AG10803 (cell line): ENCODE results near the gene SPSB1.

Experiments used
- DNase-seq: peaks from one replicate; pipeline ENCODE4 v3.0.0; 2010; ENCODE audit warnings: low read depth
- H3K4me3 ChIP-seq: 2 replicates; pipeline ENCODE4 v1.5.1; 2011; ENCODE audit warnings: mild to moderate bottlenecking, low read length, control low read depth
- CTCF ChIP-seq: conservative IDR thresholded peaks from 2 replicates; pipeline ENCODE4 v1.5.1; 2011; ENCODE audit warnings: mild to moderate bottlenecking, low read length, control low read depth, inconsistent platforms

SPSB1 gene

GRCh38 chr1:9373619-9374018 is 80.9 kb downstream of the SPSB1 start:
- no peak for TF ChIP-seq CTCF
- H3K4me3 ChIP-seq = no peak overlapping the region
- no peak for DNase-seq

- no peak for TF ChIP-seq CTCF
- no peak for DNase-seq
- no peak overlapping the region for H3K4me3 ChIP-seq
Observed at GRCh38 chr1:9374748-9375341, 82.2 kb downstream of the SPSB1 start.

DNA sequence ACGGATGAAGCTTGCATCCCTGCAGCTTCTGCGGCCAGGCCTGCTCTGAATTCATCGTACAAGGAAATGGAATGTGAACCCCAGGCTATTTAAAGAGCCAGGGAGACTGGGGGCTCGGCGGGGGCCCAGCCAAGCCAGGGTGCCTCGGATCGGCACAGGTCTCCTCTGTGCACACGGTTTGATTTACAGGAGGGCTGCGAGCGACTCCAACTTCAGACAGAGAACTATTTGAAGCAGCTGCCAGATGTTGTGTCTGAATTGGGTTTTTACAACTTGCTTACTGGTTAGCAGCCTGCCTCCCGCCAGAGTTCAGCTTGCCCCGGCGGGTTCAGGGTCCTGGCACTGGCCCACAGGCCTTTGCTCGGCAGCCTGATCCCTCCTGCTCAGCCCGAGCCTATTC is 83.2 kb downstream of the SPSB1 start:
- H3K4me3 ChIP-seq = no peak overlapping the region
- TF ChIP-seq CTCF = no peak
- DNase-seq = peak; percentile 6

GRCh38 chr1:9376430-9376829 is 83.7 kb downstream of the SPSB1 start:
- no peak overlapping the region for H3K4me3 ChIP-seq
- TF ChIP-seq CTCF = no peak
- no peak for DNase-seq

DNA sequence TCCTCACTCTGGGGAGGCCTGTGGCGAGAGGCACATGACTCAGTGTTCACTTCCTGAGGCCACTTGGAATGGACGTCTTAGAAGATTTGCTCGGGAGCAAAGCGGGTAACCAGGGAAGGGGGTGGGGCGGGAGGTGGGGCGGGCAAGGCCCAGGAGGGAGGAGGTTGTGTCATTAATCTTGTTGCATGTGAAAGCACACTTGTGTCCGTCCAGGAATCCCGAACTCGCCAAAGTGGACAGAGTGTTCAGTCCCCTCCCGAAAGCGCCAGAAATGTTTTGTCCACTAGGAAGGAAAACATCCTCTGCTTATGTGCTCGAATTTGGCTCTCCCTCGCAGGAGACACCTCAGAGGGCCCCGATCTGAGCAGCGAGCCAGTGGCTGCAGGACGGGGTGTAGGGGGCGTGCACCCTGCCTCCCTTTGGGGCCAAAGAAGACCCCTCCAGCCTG is 84.2 kb downstream of the SPSB1 start:
- no peak overlapping the region for H3K4me3 ChIP-seq
- DNase-seq = peak; percentile 34

DNA sequence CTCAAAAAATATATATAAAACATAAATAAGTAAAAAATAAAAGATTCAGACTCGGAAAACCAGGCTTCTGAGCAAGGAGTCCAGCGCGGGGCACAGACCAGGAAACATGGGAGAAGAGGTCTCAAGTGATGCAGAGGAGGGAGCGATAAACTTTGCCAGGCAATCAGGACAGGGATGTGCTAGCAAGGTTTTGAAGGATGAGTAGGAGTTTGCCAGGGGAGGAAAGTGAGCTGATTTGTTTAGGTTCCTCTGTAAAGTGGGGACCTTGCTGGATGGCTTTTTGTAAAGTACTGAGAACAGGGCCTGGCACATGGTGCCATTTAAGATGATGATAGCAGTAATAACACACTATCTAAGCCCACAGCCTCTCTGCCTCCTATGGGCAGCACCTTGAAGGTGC is 86.1 kb downstream of the SPSB1 start:
- no peak for DNase-seq
- no peak overlapping the region for H3K4me3 ChIP-seq
- no peak for TF ChIP-seq CTCF

More for the DNA sequence above, 84.2 kb downstream of the SPSB1 start:
- TF ChIP-seq CTCF = no peak

DNA sequence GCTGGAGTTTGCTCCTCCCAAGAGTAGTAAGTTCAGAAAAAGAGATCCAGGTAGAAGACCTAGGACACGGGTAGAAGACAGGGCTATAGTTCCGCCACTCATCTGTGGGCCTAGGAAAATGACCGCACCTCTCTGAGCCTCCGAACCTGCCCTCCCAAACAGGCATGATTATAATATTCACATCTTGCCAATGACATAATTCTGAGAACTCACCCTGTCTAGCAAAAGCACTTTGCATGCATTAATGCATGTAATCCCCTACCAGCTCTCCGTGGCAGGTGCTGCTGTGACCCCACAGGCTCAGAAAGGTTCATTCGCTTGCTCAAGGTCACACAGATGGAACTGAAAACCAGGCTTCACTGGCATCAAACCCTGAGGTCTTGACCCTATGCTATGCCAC is 88.0 kb downstream of the SPSB1 start:
- no peak overlapping the region for H3K4me3 ChIP-seq
- no peak for DNase-seq
- TF ChIP-seq CTCF = no peak
